Panc1 (cell line): Measurements from ENCODE around the gene USP37. TPM values are rescaled to one million over a fixed set of nuclear protein-coding genes. Genes with fewer than 3 reads are reported as not detected.

Experiments used
- ATAC-seq: fragments of 200-7000 bp; cut with Tn5 transposase; 2 replicates; pipeline ENCODE4 v1.9.1; 2020; ENCODE audit warnings: mild to moderate bottlenecking, moderate library complexity
- BruUV-seq: library from RNA; stranded (reverse); fragments of 400-500 nt; replicated peaks from 2 replicates; lab custom pipeline; 2021; lab: Mats Ljungman, UMichigan
- CTCF ChIA-PET: fragments of 300-600 bp; sonication (Branson Sonifier 250); formaldehyde crosslinking; loops from one replicate; lab custom pipeline; 2022; ENCODE audit warnings: antibody characterized with exemption; lab: Charles Lee
- POLR2A ChIA-PET: fragments of 300-600 bp; sonication (Branson Sonifier 250); formaldehyde crosslinking; loops from one replicate; lab custom pipeline; 2022; ENCODE audit warnings: antibody characterized with exemption; lab: Charles Lee
- DNase-seq: peaks from one replicate; pipeline ENCODE4 v3.0.0-alpha.2; 2010; ENCODE audit warnings: low read depth, low spot score
- H3K27ac ChIP-seq: 2 replicates; pipeline ENCODE4 v1.5.1; 2011; ENCODE audit warnings: mild to moderate bottlenecking, low read length, inconsistent platforms
- H3K27me3 ChIP-seq: fragments of 200-500 bp; sonication (Bioruptor generic); 2 replicates; pipeline ENCODE4 v1.6.0; 2014; ENCODE audit warnings: low read length, inconsistent platforms; ENCODE audit not compliant: control insufficient read depth, insufficient read depth
- H3K36me3 ChIP-seq: fragments of 200-500 bp; sonication (Bioruptor generic); 2 replicates; pipeline ENCODE4 v1.5.1; 2014; ENCODE audit warnings: inconsistent platforms, mild to moderate bottlenecking, low read length, moderate library complexity; ENCODE audit not compliant: control insufficient read depth, insufficient read depth
- H3K4me1 ChIP-seq: 2 replicates; pipeline ENCODE4 v1.5.1; 2011; ENCODE audit warnings: inconsistent platforms, mild to moderate bottlenecking, low read length, moderate library complexity; ENCODE audit not compliant: control insufficient read depth, insufficient read depth
- H3K4me3 ChIP-seq, 2 experiments: 2 replicates each; pipeline ENCODE4 v1.5.1; 2011 to 2012; ENCODE audit warnings: low read depth in 2 of 2, low read length in 2 of 2, mild to moderate bottlenecking in 2 of 2, inconsistent platforms in 1 of 2, moderate library complexity in 1 of 2
- H3K9me3 ChIP-seq: fragments of 200-500 bp; sonication (Bioruptor generic); 2 replicates; pipeline ENCODE4 v1.5.1; 2014; ENCODE audit warnings: low read depth, mild to moderate bottlenecking, inconsistent platforms, low read length, moderate library complexity; ENCODE audit not compliant: control insufficient read depth, insufficient read depth
- CTCF ChIP-seq: fragments of 450-650 bp; IDR thresholded peaks from 2 replicates; pipeline ENCODE4 v1.5.1; 2017; ENCODE audit warnings: mild to moderate bottlenecking
- POLR2AphosphoS5 ChIP-seq: IDR thresholded peaks from 2 replicates; pipeline ENCODE4 v1.6.1; 2012; ENCODE audit warnings: mild to moderate bottlenecking, low read depth, low read length, moderate library complexity
- REST ChIP-seq, 2 experiments: IDR thresholded peaks; 2 replicates each; pipeline ENCODE4 v1.6.1; 2011 to 2012; ENCODE audit warnings: low read depth in 2 of 2, control low read depth in 1 of 2, low read length in 1 of 2, mild to moderate bottlenecking in 1 of 2, moderate library complexity in 1 of 2; ENCODE audit not compliant: insufficient read depth in 1 of 2
- SIN3A ChIP-seq: IDR thresholded peaks from 2 replicates; pipeline ENCODE4 v1.6.1; 2012; ENCODE audit warnings: low read depth, mild to moderate bottlenecking, low read length, moderate library complexity, borderline replicate concordance; ENCODE audit not compliant: insufficient read depth
- TCF7L2 ChIP-seq: IDR thresholded peaks from 2 replicates; pipeline ENCODE4 v1.6.1; 2011; ENCODE audit warnings: mild to moderate bottlenecking, low read depth, low read length, inconsistent platforms
- in situ Hi-C: cut with HindIII; loops from 2 replicates; pipeline ENCODE4 v1.10.0; 2016; ENCODE audit warnings: low sequenced_read_pairs, low pct_unique_long_range_greater_than_20kb
- intact Hi-C: fragments of 100-400 bp; cut with micrococcal nuclease; formaldehyde crosslinking; loops from one replicate; pipeline ENCODE4 v1.10.0; 2022; ENCODE audit not compliant: unreplicated experiment
- total RNA-seq: library from RNA; stranded (reverse); gene quantifications from one replicate; pipeline ENCODE4 v1.2.1, GENCODE V29; 2021; ENCODE audit not compliant: unreplicated experiment

USP37 gene
- total RNA-seq, 1 experiment from 2014 or later, result 19.2 TPM

GRCh38 chr2:218421027-218421426, 147.1 kb downstream of the USP37 start:
- intact Hi-C loops (no loop called here), in situ Hi-C loops (no loop called here)
- ChIA-PET CTCF (interaction anchor here (0.7 kb wide), 1 partner anchor 62 kb away, joined by 10 read pairs; no protein-coding TSS in a partner anchor), POLR2A (no interaction called here)
- DNase-seq, result no peak
- no peak for TF ChIP-seq SIN3A
- TF ChIP-seq POLR2AphosphoS5, result no peak
- TF ChIP-seq TCF7L2, result no peak
- no peak for TF ChIP-seq CTCF
- no peak for TF ChIP-seq REST (IDR thresholded peaks at IDR 0.05; ENCODE audit: insufficient read depth in 1 of 2, low read depth in 2 of 2, low read length in 1 of 2)
- no peak for ATAC-seq
- H3K4me1 ChIP-seq, result no peaks in the 10 kb centered on the region
- H3K4me3 ChIP-seq, result no peak overlapping the region
- H3K27me3 ChIP-seq, result no peaks in the 10 kb centered on the region
- no peaks in the 10 kb centered on the region for H3K9me3 ChIP-seq
- H3K27ac ChIP-seq, result no peak overlapping the region
- no peaks in the 10 kb centered on the region for H3K36me3 ChIP-seq
- BruUV-seq, result no TSS peak

DNA sequence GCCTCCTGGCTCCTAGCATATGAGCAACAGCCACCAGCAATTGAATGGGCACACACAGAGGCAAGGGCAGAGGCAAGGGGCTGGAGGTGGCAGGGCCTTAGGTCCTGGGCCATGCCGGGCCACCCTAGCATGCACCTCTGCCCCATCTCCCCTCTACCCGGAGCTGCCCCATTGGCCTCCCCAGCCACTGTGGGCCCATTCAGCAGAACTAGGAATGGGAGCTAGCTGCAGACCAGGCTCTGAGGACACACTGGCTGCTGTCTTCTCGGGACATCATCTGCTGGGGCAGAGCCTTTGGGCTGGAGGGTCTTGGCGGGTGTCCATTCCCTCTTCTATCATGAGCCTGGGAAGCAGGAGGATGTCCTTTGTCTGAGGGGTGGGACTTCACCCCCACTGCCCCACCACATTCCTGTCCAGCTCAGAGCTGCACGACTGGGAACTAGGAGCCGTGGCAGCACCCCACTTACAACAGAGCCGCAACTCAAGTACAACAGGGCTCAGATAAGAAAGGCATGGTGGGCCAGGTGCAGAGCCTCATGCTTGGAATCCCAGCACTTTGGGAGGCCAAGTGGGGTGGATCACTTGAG, 148.4 kb downstream of the USP37 start:
- H3K27ac ChIP-seq, result no peak overlapping the region
- H3K36me3 ChIP-seq, result no peaks in the 10 kb centered on the region
- peak; percentile 28; the same call in 1 of the 2 replicates for ATAC-seq
- in situ Hi-C loops (no loop called here), intact Hi-C loops (no loop called here)
- no peak overlapping the region for H3K4me3 ChIP-seq
- no peaks in the 10 kb centered on the region for H3K9me3 ChIP-seq
- H3K27me3 ChIP-seq, result no peaks in the 10 kb centered on the region
- DNase-seq, result no peak
- CTCF ChIA-PET, result no interaction called here
- POLR2A ChIA-PET, result no interaction called here
- BruUV-seq, result no TSS peak
- H3K4me1 ChIP-seq, result no peaks in the 10 kb centered on the region
- TF ChIP-seq POLR2AphosphoS5 (no peak), SIN3A (no peak), REST (IDR thresholded peaks at IDR 0.05; ENCODE audit: insufficient read depth in 1 of 2, low read depth in 2 of 2, low read length in 1 of 2) (no peak), CTCF (no peak), TCF7L2 (no peak)
